Endothelial cell of hepatic sinusoid (primary cell): Measurements from ENCODE around the gene YPEL2.

ENCODE experiments used
- in situ Hi-C: cut with HindIII; loops from 2 replicates; pipeline ENCODE4 v1.10.0; 2017; ENCODE audit warnings: low sequenced_read_pairs

The YPEL2 gene

GRCh38 chr17:59329176-59330052, 2.0 kb upstream of the YPEL2 start:
- in situ Hi-C loops, result loop anchor here (10.0 kb wide), 1 partner anchor 95 kb away; no protein-coding TSS in a partner anchor

GRCh38 chr17:59330053-59330942, 1.2 kb upstream of the YPEL2 start:
- in situ Hi-C loops, result loop anchor here (10.0 kb wide), 1 partner anchor 95 kb away; no protein-coding TSS in a partner anchor

DNA sequence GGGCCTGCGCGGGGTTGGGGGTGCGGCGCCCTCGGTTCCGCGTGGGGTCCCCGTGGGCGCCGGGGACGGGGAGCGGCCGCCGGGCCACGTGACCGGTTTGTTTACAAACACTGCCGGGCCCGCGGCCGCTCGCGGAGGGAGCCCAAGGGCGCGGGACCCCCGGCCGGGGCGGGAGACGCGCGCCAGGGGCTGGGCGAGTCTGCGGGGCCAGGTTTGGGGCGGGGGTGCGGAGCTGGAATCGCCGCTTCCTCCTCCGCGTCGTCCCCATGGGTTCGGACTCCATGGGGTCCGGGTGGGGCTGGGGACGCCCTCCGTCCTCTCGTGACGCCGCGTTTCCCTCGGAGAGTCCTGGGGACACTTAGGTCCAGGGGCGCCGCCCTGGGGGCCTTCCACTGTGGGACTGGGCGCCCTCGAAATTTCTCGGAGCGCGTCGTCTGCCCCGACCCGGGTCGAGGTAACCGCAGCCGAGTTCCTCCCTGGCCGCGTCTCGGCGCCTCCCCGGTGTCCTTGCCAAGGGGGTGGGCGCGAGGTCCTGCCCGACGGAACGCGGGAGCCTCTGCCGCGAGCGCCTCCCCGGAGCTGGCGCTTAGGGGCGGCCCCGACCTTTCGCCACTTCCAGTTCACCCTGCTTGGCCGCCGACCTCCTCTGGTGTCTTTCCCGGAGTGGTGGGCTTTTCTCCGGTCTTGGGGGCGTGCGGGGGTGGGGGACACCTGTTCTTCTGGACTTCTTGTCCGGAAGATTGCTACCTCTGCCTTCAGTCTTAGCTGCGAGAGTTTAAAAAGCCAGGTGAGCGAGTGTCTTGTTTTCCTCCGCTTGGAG, 684 bp downstream of the YPEL2 start:
- in situ Hi-C loops, result loop anchor here (10.0 kb wide), 1 partner anchor 93 kb away; no protein-coding TSS in a partner anchor

- in situ Hi-C loops, result loop anchor here (10.0 kb wide), 1 partner anchor 92 kb away; no protein-coding TSS in a partner anchor
These were observed 1.4 kb downstream of the YPEL2 start for GRCh38 chr17:59332749-59333377.

DNA sequence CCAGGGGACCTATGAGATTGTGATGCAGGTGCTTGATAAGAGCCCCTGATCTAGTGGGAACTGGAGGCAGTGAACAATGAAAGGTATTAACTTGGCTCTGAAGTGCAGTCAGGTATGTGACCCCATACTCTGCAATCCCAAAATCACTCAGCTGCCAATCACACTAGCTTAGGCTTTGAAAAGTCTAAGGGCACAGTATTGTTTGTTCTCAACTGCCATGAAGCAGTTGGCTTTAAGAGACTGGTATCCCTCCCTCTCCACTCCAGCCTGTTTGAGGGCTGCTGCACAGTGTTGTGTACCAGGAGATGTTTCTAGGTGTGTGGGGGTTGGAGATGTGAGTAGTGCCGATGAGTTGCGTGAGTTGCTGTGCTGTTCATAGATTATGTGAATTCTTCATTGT, 2.4 kb downstream of the YPEL2 start:
- in situ Hi-C loops, result loop anchor here (10.0 kb wide), 1 partner anchor 91 kb away; no protein-coding TSS in a partner anchor

GRCh38 chr17:59335685-59336084, 4.2 kb downstream of the YPEL2 start:
- in situ Hi-C loops, result loop anchor here (5.0 to 10.0 kb wide), 2 partner anchors 37 to 89 kb away; no protein-coding TSS in a partner anchor

- in situ Hi-C loops, result loop anchor here (5.0 to 10.0 kb wide), 2 partner anchors 34 to 87 kb away; no protein-coding TSS in a partner anchor
These were observed 6.4 kb downstream of the YPEL2 start for GRCh38 chr17:59337741-59338299.

DNA sequence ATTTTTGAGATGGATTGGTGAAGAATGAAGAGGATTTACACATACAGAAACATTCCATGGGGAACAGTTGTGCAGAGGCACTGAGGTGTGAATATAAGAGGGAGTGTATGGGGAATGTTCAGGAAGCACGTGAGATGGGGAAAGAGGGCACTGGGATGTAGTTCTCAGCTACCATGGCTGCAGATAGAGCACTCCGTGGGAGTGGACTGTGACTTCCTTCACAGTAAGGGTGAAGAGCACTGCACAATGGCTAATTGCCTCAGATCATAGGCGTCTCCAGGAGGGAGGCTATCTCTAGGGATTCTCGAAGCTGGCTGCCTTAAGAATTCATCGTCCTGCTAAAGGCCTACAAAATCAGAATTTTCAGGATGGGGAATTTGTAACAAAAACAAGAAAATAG, 7.0 kb downstream of the YPEL2 start:
- in situ Hi-C loops, result loop anchor here (5.0 to 10.0 kb wide), 2 partner anchors 34 to 86 kb away; no protein-coding TSS in a partner anchor

DNA sequence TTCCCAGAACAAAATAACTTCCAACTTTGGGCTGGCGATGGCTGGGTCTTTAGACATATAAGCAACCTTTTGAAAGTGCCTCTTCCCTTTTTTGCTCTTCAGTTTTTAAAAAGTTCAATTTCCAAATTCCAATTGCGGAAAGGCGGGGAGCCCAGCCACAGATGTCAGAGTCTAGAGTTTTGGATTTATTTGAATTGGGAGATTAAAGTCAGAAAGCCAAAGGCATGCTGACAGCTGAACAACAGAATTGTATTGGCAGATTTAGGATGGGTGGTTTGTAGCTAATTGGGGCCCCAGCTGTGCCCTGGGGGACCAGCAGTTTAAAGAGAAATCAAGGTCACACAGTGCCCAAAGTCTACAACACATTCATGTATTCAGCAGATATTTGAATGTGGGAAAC, 10.5 kb downstream of the YPEL2 start:
- in situ Hi-C loops, result no loop called here

GRCh38 chr17:59342681-59343131, 11.3 kb downstream of the YPEL2 start:
- in situ Hi-C loops, result no loop called here

- in situ Hi-C loops, result no loop called here
These were observed 14.0 kb downstream of the YPEL2 start for GRCh38 chr17:59345476-59345875.

DNA sequence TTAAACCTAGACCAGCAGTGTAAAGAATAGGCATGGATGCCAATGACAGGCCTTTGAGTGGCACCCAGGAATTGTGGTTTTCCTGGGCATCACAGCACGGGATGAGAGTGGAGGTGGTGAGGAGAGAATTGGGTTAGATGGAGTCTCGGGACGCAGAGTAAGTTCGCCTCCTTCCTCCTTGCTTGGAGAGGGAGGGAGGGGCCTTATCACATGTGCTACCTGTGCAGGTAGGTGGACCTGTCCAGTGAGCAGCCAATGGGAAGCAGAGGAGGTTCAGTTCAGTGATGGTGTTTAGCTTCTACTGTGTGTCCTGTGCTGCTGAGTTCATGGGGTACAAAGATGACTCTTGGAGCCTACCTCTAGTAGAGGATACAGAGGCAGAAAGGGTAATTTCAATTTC, 14.9 kb downstream of the YPEL2 start:
- in situ Hi-C loops, result no loop called here

- in situ Hi-C loops, result no loop called here
These were observed 15.5 kb downstream of the YPEL2 start for GRCh38 chr17:59346876-59347407.

GRCh38 chr17:59347975-59348391, 16.5 kb downstream of the YPEL2 start:
- in situ Hi-C loops, result no loop called here

- in situ Hi-C loops, result no loop called here
These were observed 17.7 kb downstream of the YPEL2 start for GRCh38 chr17:59349178-59349577.

DNA sequence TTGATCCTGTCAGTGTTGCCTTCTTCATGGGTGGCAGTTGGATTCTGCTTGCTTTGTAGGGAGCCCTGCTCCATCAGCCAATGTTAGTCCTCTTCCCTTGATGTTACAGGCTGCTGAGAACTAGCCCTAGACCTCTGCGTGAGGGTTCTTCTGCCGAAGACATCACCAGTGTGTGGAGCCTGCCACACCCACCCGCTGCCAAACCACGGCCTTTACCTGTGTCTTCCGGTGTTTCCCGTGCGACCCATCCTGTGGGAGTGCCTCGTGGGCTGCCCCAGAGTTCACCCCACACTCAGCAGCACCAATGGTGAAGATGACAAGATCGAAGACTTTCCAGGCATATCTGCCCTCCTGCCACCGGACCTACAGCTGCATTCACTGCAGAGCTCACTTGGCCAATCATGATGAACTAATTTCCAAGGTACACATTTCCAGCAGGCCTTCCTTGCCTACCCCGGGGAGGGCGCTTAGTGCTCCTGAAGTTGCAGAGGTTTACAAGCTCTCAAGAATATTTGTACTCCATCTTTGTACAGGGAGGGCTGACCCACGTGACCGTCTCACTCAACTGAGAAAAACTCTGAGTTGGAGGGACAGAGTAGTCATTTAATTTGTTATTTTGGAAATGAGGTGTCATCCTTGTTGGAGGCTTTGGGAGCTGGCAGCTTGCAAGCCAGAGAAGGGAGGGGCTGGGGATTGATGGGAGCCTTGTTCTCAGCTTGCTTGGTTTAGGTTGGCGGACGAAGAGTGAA, 21.8 kb downstream of the YPEL2 start:
- in situ Hi-C loops, result no loop called here

DNA sequence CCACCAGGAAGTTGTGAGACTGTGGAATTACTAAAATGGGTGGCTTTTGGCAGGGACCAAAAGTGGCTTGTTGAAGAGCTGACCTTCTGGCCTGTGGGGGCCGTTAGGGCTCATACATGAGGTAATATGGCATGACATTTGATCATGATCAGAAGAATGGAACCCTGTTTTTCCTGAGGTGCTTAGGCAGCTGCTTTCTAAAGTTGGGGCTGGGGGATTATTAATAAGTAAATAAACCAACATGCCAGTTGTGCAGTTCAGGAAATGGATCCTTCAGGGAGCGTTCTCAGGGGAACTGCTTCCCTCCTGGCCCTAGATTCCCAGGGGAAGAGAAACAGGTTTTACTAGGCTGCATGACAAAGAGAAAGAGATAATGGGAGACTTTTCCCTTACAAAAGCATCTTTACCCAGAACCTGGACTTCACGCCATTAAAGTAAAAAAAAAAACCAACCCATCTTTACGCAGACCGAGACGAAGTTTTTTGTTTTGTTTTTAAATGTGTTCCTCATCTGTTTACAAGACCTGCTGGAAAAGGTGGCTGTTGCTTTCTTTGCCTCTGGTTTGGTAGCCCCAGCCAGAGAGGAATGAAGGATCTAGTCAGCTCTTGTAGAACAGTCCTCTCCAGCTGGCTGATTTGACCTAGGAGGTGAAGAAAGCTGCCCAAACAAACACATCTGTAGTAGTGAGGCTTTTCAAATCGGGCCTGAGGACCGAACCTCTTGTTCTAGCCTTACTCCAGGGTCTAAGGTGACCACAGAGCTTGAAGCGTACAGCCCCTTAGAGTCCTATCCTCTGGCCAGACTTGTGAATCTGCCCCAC, 22.7 kb downstream of the YPEL2 start:
- in situ Hi-C loops, result no loop called here
